ENCODE data around the gene TACC2.

The TACC2 gene

GRCh38 chr10:122301055-122301810 is 312.3 kb downstream of the TACC2 start:
- DNase-seq, result no peak

- no peak for DNase-seq
Observed at GRCh38 chr10:122301811-122302115, 312.8 kb downstream of the TACC2 start.

GRCh38 chr10:122302315-122302714 is 313.4 kb downstream of the TACC2 start:
- no peak for DNase-seq

GRCh38 chr10:122303271-122304053 is 314.5 kb downstream of the TACC2 start:
- DNase-seq, result no peak
